GM13977 (cell line): ENCODE measurements around the gene CYP2F1.
"Not testable (repeated sequence)": the region's sequence is repeated elsewhere in the genome, so short reads cannot be mapped to it uniquely, and the experiment has no call there.

Source experiments
- DNase-seq: peaks from one replicate; pipeline ENCODE4 v3.0.0; 2012; ENCODE audit warnings: low spot score
- CTCF ChIP-seq: IDR thresholded peaks from 2 replicates; pipeline ENCODE4 v1.5.1; 2012; ENCODE audit warnings: mild to moderate bottlenecking, control low read depth; ENCODE audit not compliant: insufficient read depth; ENCODE audit errors: extremely low read depth, missing control alignments
- in situ Hi-C: fragments of 300-500 bp; cut with MboI; formaldehyde crosslinking; loops from one replicate; pipeline ENCODE4 v1.12.0; 2022; ENCODE audit warnings: low sequenced_read_pairs, low pct_unique_long_range_greater_than_20kb, mixed read lengths, inconsistent platforms; ENCODE audit not compliant: unreplicated experiment

CYP2F1 gene

DNA sequence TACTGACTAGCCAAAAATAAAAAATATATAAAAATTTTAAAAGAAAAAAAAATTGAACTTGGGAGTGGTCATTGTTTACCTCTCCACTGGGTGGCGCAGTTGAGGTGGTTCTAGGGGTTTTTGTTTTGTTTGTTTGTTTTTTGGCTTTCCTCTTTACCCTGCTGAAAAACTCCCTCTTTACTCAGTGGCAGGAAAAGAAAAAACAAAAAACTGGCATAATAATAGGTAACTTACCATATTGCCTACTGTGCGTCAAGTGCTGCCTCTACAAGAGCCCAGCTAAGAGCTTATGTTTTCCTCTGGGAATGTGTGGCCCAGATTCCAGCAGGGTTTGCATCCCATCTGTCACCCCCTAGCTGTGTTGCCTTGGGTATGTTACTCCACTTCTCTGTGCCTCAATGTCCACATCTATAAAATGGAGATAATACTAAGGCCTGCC lies 12.6 kb downstream of the CYP2F1 start:
- in situ Hi-C loops: loop anchor here (25.0 kb wide), 1 partner anchor 464 kb away; no protein-coding TSS in a partner anchor
- peak; percentile 49 for TF ChIP-seq CTCF
- DNase-seq: not testable (repeated sequence)

DNA sequence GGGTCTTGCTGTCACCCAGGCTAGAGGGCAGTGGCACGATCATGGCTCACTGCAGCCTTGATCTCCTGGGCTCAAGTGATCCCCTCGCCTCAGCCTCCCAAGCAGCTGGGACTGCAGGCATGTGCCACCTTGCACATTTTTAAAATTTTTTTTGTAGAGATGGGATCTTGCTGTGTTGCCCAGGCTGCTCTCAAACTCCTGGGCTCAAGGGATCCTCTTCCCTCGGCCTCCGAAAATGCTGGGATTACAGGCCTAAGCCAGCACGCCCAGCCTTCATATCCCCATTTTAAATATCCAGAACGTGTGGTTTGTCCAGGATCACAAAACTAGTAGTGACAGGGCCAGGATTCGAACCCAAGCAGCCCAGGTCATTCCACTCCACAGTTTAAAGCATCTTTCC lies 13.1 kb downstream of the CYP2F1 start:
- DNase-seq: not testable (repeated sequence)
- in situ Hi-C loops: loop anchor here (25.0 kb wide), 1 partner anchor 465 kb away; no protein-coding TSS in a partner anchor

DNA sequence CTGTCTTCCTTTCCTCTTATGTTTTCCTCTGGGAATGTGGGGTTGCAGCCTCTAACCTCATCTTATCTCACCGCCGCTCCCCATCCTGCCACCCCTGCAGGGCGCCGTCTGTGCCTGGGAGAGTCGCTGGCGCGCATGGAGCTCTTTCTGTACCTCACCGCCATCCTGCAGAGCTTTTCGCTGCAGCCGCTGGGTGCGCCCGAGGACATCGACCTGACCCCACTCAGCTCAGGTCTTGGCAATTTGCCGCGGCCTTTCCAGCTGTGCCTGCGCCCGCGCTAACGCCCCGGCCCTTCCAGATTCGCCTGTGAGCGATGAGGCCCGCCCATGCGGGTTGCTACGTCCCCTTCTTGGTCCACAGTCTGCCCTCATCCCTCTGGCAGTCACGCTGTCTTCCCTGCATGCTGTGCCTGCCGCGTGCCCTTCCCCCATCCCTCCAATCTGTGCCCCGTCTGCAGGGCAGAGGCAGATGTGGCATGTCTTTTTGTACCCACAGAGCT lies 13.6 kb downstream of the CYP2F1 start:
- in situ Hi-C loops: loop anchor here (25.0 kb wide), 1 partner anchor 466 kb away; no protein-coding TSS in a partner anchor
- TF ChIP-seq CTCF: peak; percentile 35
- DNase-seq: not testable (repeated sequence)

- in situ Hi-C loops: loop anchor here (25.0 kb wide), 1 partner anchor 466 kb away; no protein-coding TSS in a partner anchor
- no peak for DNase-seq
Measured at GRCh38 chr19:41128692-41129091, 14.5 kb downstream of the CYP2F1 start.

DNA sequence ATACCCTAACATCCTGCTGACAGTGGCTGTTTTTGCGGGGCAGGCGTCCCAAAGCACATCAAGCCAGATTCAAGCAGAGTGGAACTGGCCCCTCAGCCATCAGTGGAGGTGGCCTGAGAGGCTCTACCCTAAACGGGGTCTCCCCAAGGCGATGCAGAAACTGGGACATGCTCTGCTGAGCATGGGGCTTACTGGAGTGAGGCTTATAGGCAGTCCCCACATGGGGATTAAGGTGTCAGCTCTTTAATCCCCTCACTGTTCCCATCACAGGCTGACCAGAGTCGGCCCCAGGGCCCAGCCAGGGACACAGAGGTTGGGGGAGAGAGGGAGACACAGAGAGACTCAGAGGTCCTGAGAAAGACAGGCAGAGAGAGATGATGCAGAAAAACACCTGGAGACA lies 17.0 kb downstream of the CYP2F1 start:
- in situ Hi-C loops: loop anchor here (25.0 kb wide), 1 partner anchor 469 kb away; no protein-coding TSS in a partner anchor
- TF ChIP-seq CTCF: no peak

More at GRCh38 chr19:41128692-41129091, 14.5 kb downstream of the CYP2F1 start:
- no peak for TF ChIP-seq CTCF

GRCh38 chr19:41133260-41133659 lies 19.0 kb downstream of the CYP2F1 start:
- no peak for TF ChIP-seq CTCF
- in situ Hi-C loops: loop anchor here (25.0 kb wide), 1 partner anchor 471 kb away; no protein-coding TSS in a partner anchor
- DNase-seq: no peak

More for the DNA sequence above, 17.0 kb downstream of the CYP2F1 start:
- DNase-seq: no peak

DNA sequence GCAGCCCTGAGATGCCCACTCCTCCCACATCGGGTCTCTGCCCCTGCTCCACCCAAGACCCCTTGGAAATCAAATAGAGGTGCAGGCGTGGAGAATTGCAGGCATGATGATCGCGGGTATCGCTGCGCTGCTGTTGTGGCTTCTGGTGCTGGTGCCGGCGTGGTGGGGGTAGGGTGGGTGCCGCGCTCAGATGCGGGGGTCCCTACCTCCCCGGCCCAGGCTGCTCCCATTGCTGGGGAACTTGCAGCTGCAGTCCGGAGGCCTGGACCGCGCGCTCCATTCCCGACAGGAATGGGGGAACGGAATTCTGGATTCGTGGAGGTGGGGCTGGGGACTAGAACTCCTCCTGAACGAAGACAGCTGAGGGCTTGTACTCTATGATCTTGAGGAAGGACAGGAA lies 20.4 kb downstream of the CYP2F1 start:
- no peak for TF ChIP-seq CTCF
- in situ Hi-C loops: loop anchor here (25.0 kb wide), 1 partner anchor 472 kb away; no protein-coding TSS in a partner anchor
- DNase-seq: no peak

GRCh38 chr19:41135390-41136384 lies 21.5 kb downstream of the CYP2F1 start:
- in situ Hi-C loops: loop anchor here (25.0 kb wide), 1 partner anchor 473 kb away; no protein-coding TSS in a partner anchor
- not testable (repeated sequence) for DNase-seq
